GM12878 (cell line): ENCODE data around the gene NLE1. TPM values are rescaled to one million over a fixed set of nuclear protein-coding genes. Genes with fewer than 3 reads are reported as not detected.

ENCODE experiments used
- BHLHE40 ChIP-seq, 2 experiments: fragments of 450-650 bp in 1 of 2; IDR thresholded peaks; 2 replicates each; pipeline ENCODE4 v1.6.1; 2011 to 2017; ENCODE audit warnings: low read depth in 2 of 2, borderline replicate concordance in 1 of 2, improper control_type of control experiment in 1 of 2, low read length in 1 of 2, mild to moderate bottlenecking in 1 of 2
- CREM ChIP-seq: IDR thresholded peaks from 2 replicates; pipeline ENCODE4 v1.6.1; 2014; ENCODE audit warnings: antibody characterized with exemption, low read depth
- ESRRA ChIP-seq: IDR thresholded peaks from 2 replicates; pipeline ENCODE4 v1.6.1; 2012; ENCODE audit warnings: mild to moderate bottlenecking, low read length, improper control_type of control experiment
- LARP7 ChIP-seq: fragments of 450-650 bp; IDR thresholded peaks from 2 replicates; pipeline ENCODE4 v1.6.1; 2017; ENCODE audit warnings: mild to moderate bottlenecking
- MYC ChIP-seq: IDR thresholded peaks from 2 replicates; pipeline ENCODE4 v1.6.1; 2011; ENCODE audit warnings: mild to moderate bottlenecking, low read length, moderate library complexity, inconsistent platforms; ENCODE audit not compliant: insufficient read depth, insufficient replicate concordance, insufficient read length, severe bottlenecking
- NR2C2 ChIP-seq: IDR thresholded peaks from 2 replicates; pipeline ENCODE4 v1.6.1; 2011; ENCODE audit warnings: borderline replicate concordance, low read depth; ENCODE audit not compliant: control insufficient read depth, insufficient read length
- POLR2AphosphoS2 ChIP-seq: IDR thresholded peaks from 2 replicates; pipeline ENCODE4 v1.6.1; 2011; ENCODE audit warnings: low read depth, mild to moderate bottlenecking, low read length, improper control_type of control experiment, moderate library complexity
- RBBP5 ChIP-seq: fragments of 200-600 bp; sonication (generic); conservative IDR thresholded peaks from 2 replicates; pipeline ENCODE4 v1.6.1; 2016
- REST ChIP-seq: IDR thresholded peaks from 2 replicates; pipeline ENCODE4 v1.6.1; 2012; ENCODE audit warnings: mild to moderate bottlenecking, low read depth, low read length
- SUZ12 ChIP-seq: fragments of 200-600 bp; sonication (generic); IDR thresholded peaks from one replicate; pipeline ENCODE4 v1.6.1; 2018; ENCODE audit warnings: antibody characterized with exemption, mild to moderate bottlenecking; ENCODE audit not compliant: unreplicated experiment
- TCF12 ChIP-seq: IDR thresholded peaks from 2 replicates; pipeline ENCODE4 v1.6.1; 2011; ENCODE audit warnings: low read depth, mild to moderate bottlenecking, low read length
- USF1 ChIP-seq: IDR thresholded peaks from 2 replicates; pipeline ENCODE4 v1.6.1; 2011; ENCODE audit warnings: borderline replicate concordance, low read depth, mild to moderate bottlenecking, moderate library complexity, mixed read lengths, low read length; ENCODE audit not compliant: insufficient read depth; ENCODE audit errors: extremely low read length
- YY1 ChIP-seq: IDR thresholded peaks from 2 replicates; pipeline ENCODE4 v1.6.1; 2011; ENCODE audit warnings: low read depth, mild to moderate bottlenecking, low read length
- polyA plus RNA-seq, 11 experiments: library from polyadenylated mRNA; depleted of rRNA in 4 of 11; unstranded in 6 of 11; stranded (reverse) in 5 of 11; fragments of >200 nt; fragmentation: Nextera tagmentation in 4 of 11; fragmentation: Illumina TruSeq in 1 of 11; extraction: Ambion mirVana in 4 of 11; extraction: Trizol in 1 of 11; gene quantifications; 1 replicate in 1 of 11; 2 replicates in 10 of 11; pipeline versions ENCODE4 v1.2.1 to v1.2.3, GENCODE V29; 2011 to 2016; ENCODE audit warnings: inconsistent platforms in 2 of 11, missing spikeins in 2 of 11, low read depth in 1 of 11
- total RNA-seq, 4 experiments: library from RNA; depleted of rRNA in 3 of 4; stranded (reverse); fragments of >200 nt in 3 of 4; fragmentation: Illumina TruSeq in 1 of 4; extraction: Trizol in 1 of 4; gene quantifications; 2 replicates each; pipeline versions ENCODE4 v1.2.1 to v1.2.3, GENCODE V29; 2013 to 2021
- TF ChIP-seq, protein P1 (sequence below): IDR thresholded peaks from 2 replicates; pipeline ENCODE4 v1.6.1; 2011; ENCODE audit warnings: mild to moderate bottlenecking, low read depth, low read length, moderate library complexity; ENCODE audit not compliant: insufficient replicate concordance
- TF ChIP-seq, protein P2 (sequence below): fragments of 450-650 bp; IDR thresholded peaks from 2 replicates; pipeline ENCODE4 v1.6.1; 2017; ENCODE audit warnings: antibody characterized with exemption, mild to moderate bottlenecking, moderate library complexity

NLE1 gene
- total and polyA plus RNA-seq, 10 of the 15 experiments (the other 5 are each of a cell fraction or from before 2014, with no cell fraction given), result 2.4 to 33.5 (median 17.6) TPM

DNA sequence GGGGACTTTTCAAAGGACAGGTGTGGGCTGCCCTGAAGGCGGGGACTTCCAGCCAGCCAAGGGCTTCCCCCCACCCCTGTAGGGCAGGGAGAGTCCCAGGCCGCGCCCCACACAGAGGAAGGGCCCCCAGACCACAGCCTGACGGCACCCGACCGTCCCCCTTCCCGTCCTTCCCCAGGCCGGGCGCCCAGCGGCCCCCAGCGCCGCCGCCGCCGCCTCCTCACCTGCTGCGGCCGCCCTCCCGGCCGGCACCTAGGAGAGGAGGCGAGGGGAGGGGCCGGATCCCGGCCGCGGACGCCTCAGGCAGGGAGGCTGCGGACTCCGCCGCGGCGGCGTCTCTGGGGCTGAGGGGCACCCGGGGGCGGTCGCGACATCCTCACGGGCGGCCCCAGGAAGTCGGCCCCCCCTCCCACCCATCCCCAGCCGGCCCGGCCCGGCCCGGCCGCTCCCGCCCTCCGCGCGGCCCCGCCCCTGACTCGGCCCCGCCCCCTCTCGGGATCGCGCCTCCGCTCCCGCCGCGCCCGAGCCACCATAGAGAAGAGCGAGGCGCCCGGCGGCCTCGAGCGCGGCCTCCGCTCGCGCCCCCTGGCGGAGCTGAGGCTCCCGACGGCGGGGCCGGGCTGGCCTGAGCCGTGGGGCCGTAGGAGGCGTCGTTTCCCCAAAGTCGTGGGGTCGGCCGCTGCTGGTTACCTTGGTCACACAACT, 53.1 kb downstream of the NLE1 start (continued):
- TF ChIP-seq REST (no peak), NR2C2 (no peak), CREM (peak; percentile 72), RBBP5 (no peak), SUZ12 (no peak), TCF12 (peak; percentile 90), LARP7 (peak; percentile 86), POLR2AphosphoS2 (peak; percentile 68), MYC (no peak), USF1 (no peak), YY1 (peak; percentile 87), ESRRA (0 out of 2 replicates have a peak, but pooled peaks have one; percentile 73), BHLHE40 (IDR thresholded peaks at IDR 0.05; ENCODE audit: borderline replicate concordance in 1 of 2, low read depth in 2 of 2, low read length in 1 of 2) (peak; percentile 79 to 95)
- TF ChIP-seq, protein P1, sequence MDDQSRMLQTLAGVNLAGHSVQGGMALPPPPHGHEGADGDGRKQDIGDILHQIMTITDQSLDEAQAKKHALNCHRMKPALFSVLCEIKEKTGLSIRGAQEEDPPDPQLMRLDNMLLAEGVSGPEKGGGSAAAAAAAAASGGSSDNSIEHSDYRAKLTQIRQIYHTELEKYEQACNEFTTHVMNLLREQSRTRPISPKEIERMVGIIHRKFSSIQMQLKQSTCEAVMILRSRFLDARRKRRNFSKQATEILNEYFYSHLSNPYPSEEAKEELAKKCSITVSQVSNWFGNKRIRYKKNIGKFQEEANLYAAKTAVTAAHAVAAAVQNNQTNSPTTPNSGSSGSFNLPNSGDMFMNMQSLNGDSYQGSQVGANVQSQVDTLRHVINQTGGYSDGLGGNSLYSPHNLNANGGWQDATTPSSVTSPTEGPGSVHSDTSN, result no peak
- TF ChIP-seq, protein P2, sequence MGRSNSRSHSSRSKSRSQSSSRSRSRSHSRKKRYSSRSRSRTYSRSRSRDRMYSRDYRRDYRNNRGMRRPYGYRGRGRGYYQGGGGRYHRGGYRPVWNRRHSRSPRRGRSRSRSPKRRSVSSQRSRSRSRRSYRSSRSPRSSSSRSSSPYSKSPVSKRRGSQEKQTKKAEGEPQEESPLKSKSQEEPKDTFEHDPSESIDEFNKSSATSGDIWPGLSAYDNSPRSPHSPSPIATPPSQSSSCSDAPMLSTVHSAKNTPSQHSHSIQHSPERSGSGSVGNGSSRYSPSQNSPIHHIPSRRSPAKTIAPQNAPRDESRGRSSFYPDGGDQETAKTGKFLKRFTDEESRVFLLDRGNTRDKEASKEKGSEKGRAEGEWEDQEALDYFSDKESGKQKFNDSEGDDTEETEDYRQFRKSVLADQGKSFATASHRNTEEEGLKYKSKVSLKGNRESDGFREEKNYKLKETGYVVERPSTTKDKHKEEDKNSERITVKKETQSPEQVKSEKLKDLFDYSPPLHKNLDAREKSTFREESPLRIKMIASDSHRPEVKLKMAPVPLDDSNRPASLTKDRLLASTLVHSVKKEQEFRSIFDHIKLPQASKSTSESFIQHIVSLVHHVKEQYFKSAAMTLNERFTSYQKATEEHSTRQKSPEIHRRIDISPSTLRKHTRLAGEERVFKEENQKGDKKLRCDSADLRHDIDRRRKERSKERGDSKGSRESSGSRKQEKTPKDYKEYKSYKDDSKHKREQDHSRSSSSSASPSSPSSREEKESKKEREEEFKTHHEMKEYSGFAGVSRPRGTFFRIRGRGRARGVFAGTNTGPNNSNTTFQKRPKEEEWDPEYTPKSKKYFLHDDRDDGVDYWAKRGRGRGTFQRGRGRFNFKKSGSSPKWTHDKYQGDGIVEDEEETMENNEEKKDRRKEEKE, result 0 out of 2 replicates have a peak, but pooled peaks have one; percentile 52
